COLO668 (cell line): Measurements from ENCODE around the gene GPR21.

ENCODE experiments used
- DNase-seq: peaks from one replicate; lab custom pipeline; 2025; ENCODE audit not compliant: unreplicated experiment; lab: John Stamatoyannopoulos, UW

Gene GPR21

GRCh38 chr9:123033352-123033751 is at the start of gene GPR21:
Gene GPR21 (plus strand): TSS chr9:123033667. CDS start chr9:123034567, 900 bp downstream.
- DNase-seq: no peak

- no peak for DNase-seq
Observed at GRCh38 chr9:122986010-122986409, 47.5 kb upstream of the GPR21 start.

DNA sequence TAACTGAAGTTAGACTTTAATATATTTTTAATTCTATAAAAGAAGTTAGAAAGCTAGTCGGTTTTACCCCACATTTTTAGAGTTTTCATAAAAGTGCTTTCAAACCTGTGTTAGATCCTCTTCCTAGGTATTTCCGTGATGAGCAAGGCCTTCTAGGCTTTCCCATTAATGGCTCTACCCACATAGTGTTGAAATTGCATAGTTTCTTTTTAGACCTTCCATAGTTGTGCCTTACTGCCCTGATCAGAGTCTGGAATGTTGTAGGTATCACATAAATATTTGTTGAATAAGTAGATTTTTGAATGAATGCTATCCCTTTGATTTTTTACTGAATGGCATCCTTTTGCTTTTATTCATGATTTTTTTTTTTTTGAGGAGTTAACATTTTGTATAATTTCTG is 45.3 kb upstream of the GPR21 start:
- DNase-seq: no peak

GRCh38 chr9:122988920-122989621 is 44.4 kb upstream of the GPR21 start:
- no peak for DNase-seq

DNA sequence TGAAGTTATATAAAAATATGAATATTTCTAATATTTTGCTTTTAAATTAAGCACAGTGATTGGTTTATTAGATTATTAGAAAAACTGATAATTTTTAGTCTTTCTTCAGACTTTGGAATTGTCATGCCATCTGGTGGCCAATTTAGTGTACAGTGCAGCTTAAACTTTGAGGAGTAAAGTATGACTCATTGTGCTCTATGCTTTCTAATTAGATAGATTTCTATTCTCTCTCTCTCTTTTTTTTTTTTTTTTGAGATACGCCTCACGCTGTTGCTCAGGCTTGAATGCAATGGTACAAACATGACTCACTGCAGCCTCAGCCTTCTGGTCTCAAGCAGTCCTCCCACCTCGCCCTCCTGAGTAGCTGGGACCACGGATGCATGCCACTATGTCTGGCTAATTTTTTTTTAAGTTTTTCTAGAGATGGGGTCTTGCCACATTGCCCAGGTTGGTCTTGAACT is 42.1 kb upstream of the GPR21 start:
- DNase-seq: peak; percentile 2

DNA sequence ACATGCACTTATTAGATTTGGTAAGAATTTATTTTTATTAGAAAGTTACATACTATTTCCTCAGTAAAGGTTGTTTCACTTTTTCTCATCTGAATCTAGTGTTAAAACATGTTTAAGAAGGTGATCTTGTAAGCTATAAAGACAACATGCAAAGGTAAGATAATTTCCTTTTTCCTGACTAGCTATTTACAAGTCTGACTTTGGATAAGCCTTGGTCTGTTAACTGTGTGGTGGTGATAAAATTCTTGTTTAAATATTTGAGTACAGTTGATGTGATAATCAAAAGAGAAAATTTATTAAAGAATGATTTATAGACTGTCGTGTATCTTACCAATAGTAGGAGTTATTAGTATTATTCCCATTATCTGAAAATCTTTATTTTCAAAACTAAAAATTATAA is 36.9 kb upstream of the GPR21 start:
- DNase-seq: no peak

- DNase-seq: no peak
Observed at GRCh38 chr9:122998448-122998847, 35.0 kb upstream of the GPR21 start.

DNA sequence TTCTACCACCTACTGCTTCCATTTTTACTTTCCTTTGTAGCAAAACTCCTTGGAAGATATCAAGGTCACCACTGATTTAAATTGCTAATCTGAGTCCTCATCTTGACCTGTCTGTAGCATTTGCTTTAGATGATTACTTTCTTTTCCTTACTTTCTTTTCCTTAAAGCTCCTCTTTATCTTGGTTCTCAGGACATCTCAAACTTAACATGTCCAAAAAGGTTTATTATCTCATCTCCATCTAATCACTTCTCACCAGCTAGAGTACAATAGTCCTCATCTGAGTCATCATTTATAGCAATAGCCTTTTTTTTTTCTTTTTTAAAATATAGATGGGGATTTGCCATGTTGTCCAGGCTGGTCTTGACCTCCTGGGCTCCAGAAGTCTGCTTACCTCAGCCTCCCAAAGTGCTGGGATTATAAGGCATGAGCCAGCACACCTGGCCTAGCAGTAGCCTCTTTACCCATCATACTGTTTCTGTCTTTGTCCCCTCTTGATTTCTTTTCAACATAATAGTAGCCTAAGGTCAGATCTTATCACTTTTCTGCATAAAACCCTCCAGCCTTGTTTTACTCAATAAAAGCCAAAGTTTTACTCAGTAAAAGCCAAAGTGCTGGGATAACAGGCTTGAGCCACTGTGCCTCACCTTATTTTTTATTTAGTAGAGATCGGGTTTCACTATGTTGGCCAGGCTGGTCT is 32.9 kb upstream of the GPR21 start:
- DNase-seq: no peak

GRCh38 chr9:123002754-123003153 is 30.7 kb upstream of the GPR21 start:
- DNase-seq: no peak

GRCh38 chr9:123003466-123003865 is 30.0 kb upstream of the GPR21 start:
- DNase-seq: no peak

DNA sequence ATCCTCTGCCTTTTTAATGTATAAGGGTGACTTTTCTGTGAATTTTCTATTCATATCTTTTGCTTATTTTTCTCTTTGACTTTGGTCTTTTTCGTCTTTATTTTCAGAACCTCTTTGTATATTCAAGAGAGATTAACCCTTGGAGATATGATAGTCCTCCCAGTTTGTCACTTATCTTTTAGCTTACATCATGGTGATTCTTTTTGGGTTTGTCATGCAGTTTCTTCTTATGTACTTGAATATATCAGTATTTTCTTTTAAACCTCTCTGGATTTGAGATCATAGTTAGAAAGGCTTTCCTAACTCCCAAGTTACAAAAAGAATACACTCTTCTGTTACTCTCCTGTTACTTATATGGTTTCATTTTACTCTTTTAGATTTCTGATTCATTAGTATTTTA is 27.5 kb upstream of the GPR21 start:
- DNase-seq: no peak

DNA sequence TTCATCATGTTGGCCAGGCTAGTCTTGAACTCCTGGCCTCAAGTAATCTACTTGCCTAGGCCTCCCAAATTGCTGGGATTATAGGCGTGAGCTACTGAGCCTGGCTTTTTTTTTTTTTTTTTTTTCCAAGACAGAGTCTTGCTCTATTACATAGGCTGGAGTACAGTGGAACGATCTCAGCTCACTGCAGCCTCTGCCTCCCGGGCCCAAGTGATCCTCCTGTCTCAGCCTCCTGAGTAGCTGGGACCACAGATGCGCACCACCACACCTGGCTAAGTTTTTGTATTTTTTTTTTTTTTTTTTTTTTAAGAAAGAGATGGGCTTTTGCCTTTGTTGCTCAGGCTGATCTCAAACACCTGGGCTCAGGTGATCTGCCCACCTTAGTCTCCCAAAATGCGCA is 26.2 kb upstream of the GPR21 start:
- DNase-seq: no peak

- no peak for DNase-seq
Observed at GRCh38 chr9:123008909-123009308, 24.6 kb upstream of the GPR21 start.

- no peak for DNase-seq
Observed at GRCh38 chr9:123011380-123011779, 22.1 kb upstream of the GPR21 start.

DNA sequence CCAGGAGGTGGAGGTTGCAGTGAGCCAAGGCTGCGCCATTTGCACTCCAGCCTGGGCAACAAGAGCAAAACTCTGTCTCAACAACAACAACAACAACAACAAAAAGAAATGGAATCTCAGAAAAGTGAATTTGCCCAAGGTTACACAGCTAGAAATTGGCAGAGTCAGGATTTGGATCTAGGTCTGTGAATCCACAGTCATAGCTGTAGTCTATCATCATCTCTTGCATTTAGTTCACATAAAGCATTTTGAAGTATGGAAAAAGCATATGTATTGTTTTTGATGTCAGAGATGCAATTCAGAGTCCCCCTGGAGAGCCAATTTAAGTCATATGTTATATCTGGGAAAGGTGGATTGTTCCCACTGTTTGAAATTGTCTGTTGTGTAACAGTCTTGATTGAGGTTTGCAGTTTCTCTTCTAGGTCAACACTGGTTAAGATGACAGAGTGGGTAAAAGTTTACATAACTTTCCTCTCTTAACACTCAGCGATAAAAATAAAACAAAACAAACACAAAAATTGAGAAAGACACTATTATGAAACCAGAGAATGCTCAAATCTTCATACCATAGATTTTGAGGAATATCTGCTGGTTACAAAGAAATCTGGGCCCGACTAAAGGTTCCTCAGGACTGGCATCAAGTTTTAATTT is 21.5 kb upstream of the GPR21 start:
- DNase-seq: no peak

- DNase-seq: no peak
Observed at GRCh38 chr9:123016631-123017030, 16.8 kb upstream of the GPR21 start.

DNA sequence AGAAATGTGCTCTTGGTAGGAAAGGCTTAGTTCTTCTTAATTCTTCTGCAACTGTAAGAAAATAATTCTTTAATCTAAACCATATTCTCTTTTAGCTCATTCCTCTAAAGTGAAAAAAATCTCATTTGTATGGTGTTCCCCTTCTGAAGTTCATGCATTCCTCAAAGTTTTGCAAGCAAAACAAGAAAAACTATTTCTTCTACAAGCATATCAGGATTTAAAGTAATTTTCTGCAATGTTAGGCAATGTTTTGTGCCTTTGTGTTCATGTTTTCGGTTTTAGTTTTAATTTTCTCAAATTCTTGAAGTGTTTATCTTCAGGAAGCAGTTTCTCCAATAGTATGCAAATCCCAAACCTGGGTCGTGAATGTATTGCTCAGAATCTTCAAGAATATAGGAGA is 12.7 kb upstream of the GPR21 start:
- no peak for DNase-seq

GRCh38 chr9:123026425-123026824 is 7.0 kb upstream of the GPR21 start:
- DNase-seq: no peak

- no peak for DNase-seq
Observed at GRCh38 chr9:123027517-123027916, 6.0 kb upstream of the GPR21 start.

DNA sequence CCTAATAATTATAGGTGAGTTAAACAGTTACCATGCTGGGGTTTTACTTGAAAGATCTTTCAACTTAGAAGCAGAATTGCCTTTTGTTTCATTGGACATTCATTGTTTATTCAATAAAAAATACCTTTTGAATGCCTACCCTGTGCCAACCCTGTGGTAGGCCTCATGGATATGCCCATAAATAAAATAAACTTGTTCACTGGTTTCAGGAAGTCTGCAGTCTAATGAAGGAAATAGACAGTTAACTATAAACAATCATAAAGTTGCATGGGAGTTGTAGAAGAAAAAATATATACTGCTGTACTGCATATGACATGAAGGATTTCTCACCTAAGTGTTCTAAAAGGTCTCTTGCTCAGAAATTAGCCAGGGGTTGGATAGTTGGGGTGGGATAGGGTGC is 5.3 kb upstream of the GPR21 start:
- no peak for DNase-seq

GRCh38 chr9:123028973-123029372 is 4.5 kb upstream of the GPR21 start:
- no peak for DNase-seq

- no peak for DNase-seq
Observed at GRCh38 chr9:123031963-123032362, 1.5 kb upstream of the GPR21 start.
